Liver (tissue), 3 donors: ENCODE measurements around the gene CDKN2B-AS1.

Experiments used
- HNF4A ChIP-seq, 2 donors: conservative IDR thresholded peaks; 2 replicates each; pipeline ENCODE4 v1.6.1; 2016; ENCODE audit warnings: antibody characterized with exemption in 2 of 2, mild to moderate bottlenecking in 2 of 2
- MAX ChIP-seq: IDR thresholded peaks from 2 replicates; pipeline ENCODE4 v1.6.1; 2016; ENCODE audit warnings: antibody characterized with exemption
- NR2F2 ChIP-seq: IDR thresholded peaks from 2 replicates; pipeline ENCODE4 v1.6.1; 2016; ENCODE audit warnings: antibody characterized with exemption
- TAF1 ChIP-seq: conservative IDR thresholded peaks from 2 replicates; pipeline ENCODE4 v1.6.1; 2016; ENCODE audit warnings: antibody characterized with exemption, mild to moderate bottlenecking
- YY1 ChIP-seq: IDR thresholded peaks from 2 replicates; pipeline ENCODE4 v1.6.1; 2016; ENCODE audit warnings: antibody characterized with exemption, mild to moderate bottlenecking
- TF ChIP-seq, protein P1 (sequence below): fragments of 150-350 bp; IDR thresholded peaks from 2 replicates; pipeline ENCODE4 v1.5.1; 2017; ENCODE audit warnings: improper control_type of control experiment, low read depth, low read length; ENCODE audit not compliant: missing input control
- donor health status: healthy.
- donor health status: healthy.

DNA sequence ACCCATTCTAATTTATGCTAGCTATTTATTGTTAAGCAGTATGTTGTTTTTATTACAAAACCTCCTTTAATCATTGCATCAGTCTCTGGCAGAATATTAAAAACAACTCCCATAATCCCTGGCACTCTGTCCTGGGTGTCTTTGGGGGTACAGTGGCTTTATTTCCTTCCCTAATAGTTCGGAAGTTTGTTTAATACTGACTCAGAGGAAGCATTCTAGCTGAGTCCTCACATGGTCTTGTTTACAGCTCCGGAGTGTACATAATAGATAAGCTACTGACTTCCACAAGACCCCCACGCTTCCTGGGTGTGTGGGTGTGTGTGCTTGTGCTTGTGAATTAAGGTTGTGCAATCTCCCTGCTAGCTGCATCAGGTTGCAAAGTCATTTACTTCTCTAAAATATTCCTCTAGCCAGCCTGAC, 164.3 kb downstream of the CDKN2B-AS1 start:
- TF ChIP-seq, protein P1, sequence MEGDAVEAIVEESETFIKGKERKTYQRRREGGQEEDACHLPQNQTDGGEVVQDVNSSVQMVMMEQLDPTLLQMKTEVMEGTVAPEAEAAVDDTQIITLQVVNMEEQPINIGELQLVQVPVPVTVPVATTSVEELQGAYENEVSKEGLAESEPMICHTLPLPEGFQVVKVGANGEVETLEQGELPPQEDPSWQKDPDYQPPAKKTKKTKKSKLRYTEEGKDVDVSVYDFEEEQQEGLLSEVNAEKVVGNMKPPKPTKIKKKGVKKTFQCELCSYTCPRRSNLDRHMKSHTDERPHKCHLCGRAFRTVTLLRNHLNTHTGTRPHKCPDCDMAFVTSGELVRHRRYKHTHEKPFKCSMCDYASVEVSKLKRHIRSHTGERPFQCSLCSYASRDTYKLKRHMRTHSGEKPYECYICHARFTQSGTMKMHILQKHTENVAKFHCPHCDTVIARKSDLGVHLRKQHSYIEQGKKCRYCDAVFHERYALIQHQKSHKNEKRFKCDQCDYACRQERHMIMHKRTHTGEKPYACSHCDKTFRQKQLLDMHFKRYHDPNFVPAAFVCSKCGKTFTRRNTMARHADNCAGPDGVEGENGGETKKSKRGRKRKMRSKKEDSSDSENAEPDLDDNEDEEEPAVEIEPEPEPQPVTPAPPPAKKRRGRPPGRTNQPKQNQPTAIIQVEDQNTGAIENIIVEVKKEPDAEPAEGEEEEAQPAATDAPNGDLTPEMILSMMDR, result no peak
- TF ChIP-seq TAF1 (no peak), HNF4A (conservative IDR thresholded peaks at IDR 0.05) (peak in 1 of 2 donors; percentile 20), YY1 (no peak), NR2F2 (no peak), MAX (peak; percentile 47)
